GM12865 (cell line): Measurements from ENCODE around the gene MANBA.

Experiments
- DNase-seq: peaks from one replicate; pipeline ENCODE4 v3.0.0; 2010; ENCODE audit warnings: low read depth
- H3K4me3 ChIP-seq: 2 replicates; pipeline ENCODE4 v1.5.1; 2011; ENCODE audit warnings: mild to moderate bottlenecking, low read depth, low read length, control low read depth
- TF ChIP-seq, protein P1 (sequence below): IDR thresholded peaks from 2 replicates; pipeline ENCODE4 v1.5.1; 2011; ENCODE audit warnings: low read length, control low read depth, low read depth, inconsistent platforms; ENCODE audit not compliant: insufficient read depth; ENCODE audit errors: missing control alignments

Gene MANBA

DNA sequence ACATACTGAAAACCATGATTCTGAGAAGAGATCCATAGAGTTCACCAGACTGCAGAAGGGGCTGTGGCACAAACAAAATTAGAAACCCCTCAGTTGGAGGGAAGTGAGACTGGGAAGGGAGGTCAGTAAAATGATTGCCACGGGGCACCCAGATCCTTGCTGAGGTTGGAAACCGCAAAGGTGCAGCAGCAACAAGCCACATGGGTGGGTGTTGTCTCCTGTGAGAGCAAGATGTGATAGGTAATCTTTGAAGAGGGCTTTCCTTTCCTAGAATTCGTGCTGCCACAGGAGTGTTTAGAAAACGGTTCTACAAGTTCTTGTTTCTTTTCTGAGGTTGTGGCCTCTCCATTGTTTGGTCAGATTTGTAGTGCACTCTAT lies 174.1 kb downstream of the MANBA start:
- TF ChIP-seq, protein P1, sequence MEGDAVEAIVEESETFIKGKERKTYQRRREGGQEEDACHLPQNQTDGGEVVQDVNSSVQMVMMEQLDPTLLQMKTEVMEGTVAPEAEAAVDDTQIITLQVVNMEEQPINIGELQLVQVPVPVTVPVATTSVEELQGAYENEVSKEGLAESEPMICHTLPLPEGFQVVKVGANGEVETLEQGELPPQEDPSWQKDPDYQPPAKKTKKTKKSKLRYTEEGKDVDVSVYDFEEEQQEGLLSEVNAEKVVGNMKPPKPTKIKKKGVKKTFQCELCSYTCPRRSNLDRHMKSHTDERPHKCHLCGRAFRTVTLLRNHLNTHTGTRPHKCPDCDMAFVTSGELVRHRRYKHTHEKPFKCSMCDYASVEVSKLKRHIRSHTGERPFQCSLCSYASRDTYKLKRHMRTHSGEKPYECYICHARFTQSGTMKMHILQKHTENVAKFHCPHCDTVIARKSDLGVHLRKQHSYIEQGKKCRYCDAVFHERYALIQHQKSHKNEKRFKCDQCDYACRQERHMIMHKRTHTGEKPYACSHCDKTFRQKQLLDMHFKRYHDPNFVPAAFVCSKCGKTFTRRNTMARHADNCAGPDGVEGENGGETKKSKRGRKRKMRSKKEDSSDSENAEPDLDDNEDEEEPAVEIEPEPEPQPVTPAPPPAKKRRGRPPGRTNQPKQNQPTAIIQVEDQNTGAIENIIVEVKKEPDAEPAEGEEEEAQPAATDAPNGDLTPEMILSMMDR = no peak
- no peak overlapping the region for H3K4me3 ChIP-seq
- DNase-seq = peak; percentile 60

DNA sequence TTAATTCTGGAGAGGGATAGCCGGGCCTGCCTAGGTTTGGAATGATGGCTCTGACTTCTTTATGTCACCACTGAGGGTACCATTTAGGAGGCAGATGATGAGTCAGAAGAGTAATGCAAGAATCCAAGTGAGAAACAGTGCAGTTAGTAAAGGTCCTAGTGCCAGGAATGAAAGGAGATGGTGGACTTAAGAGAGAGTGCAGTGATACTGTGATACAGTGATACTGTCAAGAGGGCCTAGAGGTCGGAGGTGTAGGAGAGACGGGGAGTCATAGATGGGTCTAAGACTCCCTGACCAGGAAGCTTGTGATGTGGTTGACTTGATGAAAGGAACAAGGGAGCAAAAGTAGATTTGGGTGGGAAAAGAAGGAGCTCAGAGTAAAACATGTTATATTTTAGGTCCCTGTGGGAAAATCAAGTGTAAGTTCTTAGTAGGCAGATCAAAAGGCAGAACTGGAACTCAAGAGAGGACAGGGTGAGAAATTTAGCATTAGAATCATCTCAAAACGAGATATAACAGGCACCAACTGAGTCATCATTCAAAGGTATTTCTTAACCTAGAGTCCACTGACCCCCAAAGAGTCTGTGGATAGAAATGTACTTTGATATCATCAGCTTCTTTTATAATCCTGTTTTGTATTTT lies 174.6 kb downstream of the MANBA start:
- H3K4me3 ChIP-seq = no peak overlapping the region
- TF ChIP-seq, protein P1 = no peak
- peak; percentile 46 for DNase-seq

DNA sequence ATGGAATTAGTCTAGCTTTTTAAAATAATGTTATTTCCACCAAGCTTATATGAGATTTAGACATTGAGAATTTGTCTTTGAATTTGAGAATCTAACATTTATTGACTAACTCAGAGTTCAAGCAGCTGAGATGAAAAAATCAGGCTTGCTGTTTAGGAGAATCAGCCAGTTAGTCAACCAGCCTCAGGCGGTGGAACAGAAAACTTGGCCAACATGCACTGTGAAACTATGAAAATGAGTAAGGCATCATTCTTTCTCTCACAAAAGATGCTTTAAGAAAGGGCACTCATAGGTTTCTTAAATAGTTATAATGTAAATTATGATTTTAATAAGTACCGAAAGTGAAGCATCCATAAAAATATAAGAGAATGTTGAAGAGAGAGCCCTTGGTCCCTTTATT lies 175.4 kb downstream of the MANBA start:
- DNase-seq = peak; percentile 61
- TF ChIP-seq, protein P1 = no peak
- H3K4me3 ChIP-seq = no peak overlapping the region

DNA sequence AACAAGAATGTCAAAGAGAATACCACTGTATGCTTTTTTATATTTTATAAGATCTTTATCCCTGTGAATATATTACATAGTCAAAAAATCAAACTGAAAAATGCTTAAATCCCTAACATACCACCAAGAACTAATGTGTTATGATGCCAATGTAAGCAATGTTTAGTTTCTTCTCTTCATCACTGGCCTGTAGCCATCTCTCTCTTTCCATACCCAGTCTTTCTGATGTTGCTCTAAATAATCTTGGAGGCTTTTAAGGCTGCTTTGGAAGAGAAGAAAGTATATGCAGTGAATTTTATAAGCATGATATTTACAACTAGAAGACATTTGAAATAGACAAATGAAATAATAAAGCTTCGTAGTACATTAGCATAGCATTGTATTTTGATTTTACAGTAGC lies 176.7 kb downstream of the MANBA start:
- TF ChIP-seq, protein P1 = no peak
- H3K4me3 ChIP-seq = no peak overlapping the region
- DNase-seq = no peak
